ENCODE measurements around the gene RAB11FIP4.

- TF ChIP-seq, protein P1, sequence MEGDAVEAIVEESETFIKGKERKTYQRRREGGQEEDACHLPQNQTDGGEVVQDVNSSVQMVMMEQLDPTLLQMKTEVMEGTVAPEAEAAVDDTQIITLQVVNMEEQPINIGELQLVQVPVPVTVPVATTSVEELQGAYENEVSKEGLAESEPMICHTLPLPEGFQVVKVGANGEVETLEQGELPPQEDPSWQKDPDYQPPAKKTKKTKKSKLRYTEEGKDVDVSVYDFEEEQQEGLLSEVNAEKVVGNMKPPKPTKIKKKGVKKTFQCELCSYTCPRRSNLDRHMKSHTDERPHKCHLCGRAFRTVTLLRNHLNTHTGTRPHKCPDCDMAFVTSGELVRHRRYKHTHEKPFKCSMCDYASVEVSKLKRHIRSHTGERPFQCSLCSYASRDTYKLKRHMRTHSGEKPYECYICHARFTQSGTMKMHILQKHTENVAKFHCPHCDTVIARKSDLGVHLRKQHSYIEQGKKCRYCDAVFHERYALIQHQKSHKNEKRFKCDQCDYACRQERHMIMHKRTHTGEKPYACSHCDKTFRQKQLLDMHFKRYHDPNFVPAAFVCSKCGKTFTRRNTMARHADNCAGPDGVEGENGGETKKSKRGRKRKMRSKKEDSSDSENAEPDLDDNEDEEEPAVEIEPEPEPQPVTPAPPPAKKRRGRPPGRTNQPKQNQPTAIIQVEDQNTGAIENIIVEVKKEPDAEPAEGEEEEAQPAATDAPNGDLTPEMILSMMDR (IDR thresholded peaks at IDR 0.05 in 2 of 3, conservative IDR thresholded peaks at IDR 0.05 in 1 of 3; ENCODE audit: control insufficient read depth in 2 of 3, extremely low read depth in 1 of 3, insufficient read depth in 1 of 3, low read depth in 3 of 3, low read length in 3 of 3): no peak
- TF ChIP-seq EP300 (IDR thresholded peaks at IDR 0.05; ENCODE audit: borderline replicate concordance in 1 of 2, control insufficient read depth in 1 of 2, low read depth in 2 of 2, low read length in 2 of 2) (no peak), NR2C1 (IDR thresholded peaks at IDR 0.05) (no peak), POLR2AphosphoS5 (IDR thresholded peaks at IDR 0.05; ENCODE audit: low read length) (no peak), BCL11A (IDR thresholded peaks at IDR 0.05; ENCODE audit: low read depth, low read length) (no peak), MXI1 (IDR thresholded peaks at IDR 0.05; ENCODE audit: low read depth, low read length) (no peak), SREBF2 (IDR thresholded peaks at IDR 0.05; ENCODE audit: low read length) (no peak), TARDBP (IDR thresholded peaks at IDR 0.05; ENCODE audit: borderline replicate concordance) (no peak), CEBPB (IDR thresholded peaks at IDR 0.05; ENCODE audit: borderline replicate concordance in 1 of 2, low read depth in 2 of 2, low read length in 2 of 2) (no peak), POLR2A (IDR thresholded peaks at IDR 0.05; ENCODE audit: low read depth, low read length) (no peak)
These were observed 120.1 kb downstream of the RAB11FIP4 start for GRCh38 chr17:31511580-31511979.
